ENCODE results near the gene NSRP1.

DNA sequence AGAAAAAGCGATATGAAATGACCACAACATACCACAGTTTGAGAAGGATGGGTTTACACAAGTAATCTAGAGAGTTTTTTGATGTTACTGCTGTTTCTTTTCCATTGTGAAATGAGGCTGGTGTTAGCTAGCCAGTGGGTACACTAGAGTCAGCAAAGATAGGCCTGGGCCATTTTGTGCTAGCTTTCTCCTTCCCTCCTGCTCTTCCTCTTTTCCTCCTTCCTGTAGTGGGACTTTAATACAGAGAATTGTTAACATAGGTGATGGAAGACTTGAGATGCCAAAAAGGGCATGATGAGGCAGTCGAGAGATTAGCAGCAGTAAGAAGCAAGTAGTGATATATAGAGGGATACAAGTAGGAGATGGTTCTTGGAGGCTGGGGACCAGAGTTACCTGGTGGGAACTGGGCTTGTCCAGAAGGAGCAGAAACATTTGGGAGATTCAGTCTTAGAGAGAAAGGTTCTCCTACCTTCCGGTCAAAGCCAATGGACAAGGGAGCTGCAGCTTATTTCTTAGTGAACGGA is 7.7 kb downstream of the NSRP1 start:
- TF ChIP-seq, protein P1, sequence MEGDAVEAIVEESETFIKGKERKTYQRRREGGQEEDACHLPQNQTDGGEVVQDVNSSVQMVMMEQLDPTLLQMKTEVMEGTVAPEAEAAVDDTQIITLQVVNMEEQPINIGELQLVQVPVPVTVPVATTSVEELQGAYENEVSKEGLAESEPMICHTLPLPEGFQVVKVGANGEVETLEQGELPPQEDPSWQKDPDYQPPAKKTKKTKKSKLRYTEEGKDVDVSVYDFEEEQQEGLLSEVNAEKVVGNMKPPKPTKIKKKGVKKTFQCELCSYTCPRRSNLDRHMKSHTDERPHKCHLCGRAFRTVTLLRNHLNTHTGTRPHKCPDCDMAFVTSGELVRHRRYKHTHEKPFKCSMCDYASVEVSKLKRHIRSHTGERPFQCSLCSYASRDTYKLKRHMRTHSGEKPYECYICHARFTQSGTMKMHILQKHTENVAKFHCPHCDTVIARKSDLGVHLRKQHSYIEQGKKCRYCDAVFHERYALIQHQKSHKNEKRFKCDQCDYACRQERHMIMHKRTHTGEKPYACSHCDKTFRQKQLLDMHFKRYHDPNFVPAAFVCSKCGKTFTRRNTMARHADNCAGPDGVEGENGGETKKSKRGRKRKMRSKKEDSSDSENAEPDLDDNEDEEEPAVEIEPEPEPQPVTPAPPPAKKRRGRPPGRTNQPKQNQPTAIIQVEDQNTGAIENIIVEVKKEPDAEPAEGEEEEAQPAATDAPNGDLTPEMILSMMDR (conservative IDR thresholded peaks at IDR 0.05; ENCODE audit: low read length), result no peak
- TF ChIP-seq EZH2phosphoT487 (IDR thresholded peaks at IDR 0.05; ENCODE audit: borderline replicate concordance), result no peak

Measured in Loucy (cell line).